ELR (cell line): Measurements from ENCODE around the gene MC3R.

Source experiments
- DNase-seq: peaks from one replicate; pipeline ENCODE4 v3.0.0-alpha.2; 2015; ENCODE audit warnings: low read depth

MC3R gene

GRCh38 chr20:56249956-56250355 lies 1.4 kb downstream of the MC3R start:
- DNase-seq: no peak

GRCh38 chr20:56257604-56258003 lies 9.1 kb downstream of the MC3R start:
- DNase-seq: no peak

- peak; percentile 59 for DNase-seq
Measured at GRCh38 chr20:56259948-56260347, 11.4 kb downstream of the MC3R start.

- DNase-seq: no peak
Measured at GRCh38 chr20:56268536-56268935, 20.0 kb downstream of the MC3R start.

GRCh38 chr20:56271974-56272373 lies 23.4 kb downstream of the MC3R start:
- DNase-seq: no peak

GRCh38 chr20:56273491-56273890 lies 25.0 kb downstream of the MC3R start:
- DNase-seq: no peak

- no peak for DNase-seq
Measured at GRCh38 chr20:56274156-56274555, 25.6 kb downstream of the MC3R start.

GRCh38 chr20:56278196-56278595 lies 29.7 kb downstream of the MC3R start:
- no peak for DNase-seq

GRCh38 chr20:56285496-56285895 lies 37.0 kb downstream of the MC3R start:
- DNase-seq: peak; percentile 55

GRCh38 chr20:56289652-56290051 lies 41.1 kb downstream of the MC3R start:
- peak; percentile 6 for DNase-seq

- DNase-seq: peak; percentile 6
Measured at GRCh38 chr20:56299362-56299761, 50.8 kb downstream of the MC3R start.
